ENCODE measurements around the gene CDA.

CDA gene

DNA sequence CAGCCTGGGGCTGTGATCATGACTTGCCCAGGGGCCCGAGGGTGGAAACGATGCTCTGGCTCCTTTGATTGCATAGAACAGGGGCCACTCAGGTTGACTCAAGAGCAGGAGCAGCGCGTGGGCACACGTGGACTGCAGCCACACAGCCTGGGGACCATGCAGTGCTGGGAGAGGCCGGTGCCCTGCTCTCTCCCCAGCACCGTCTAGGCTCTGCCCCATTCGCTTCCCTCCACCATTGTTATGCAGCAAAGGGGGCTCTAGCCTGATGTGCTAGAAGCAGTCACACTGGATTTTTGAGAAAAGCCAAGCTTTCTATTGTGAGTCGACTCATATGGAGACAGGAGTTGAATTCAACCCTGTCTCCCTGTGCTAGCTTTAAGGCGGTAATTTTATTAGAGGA lies 53.1 kb downstream of the CDA start:
- H3K4me3 ChIP-seq (ENCODE audit: low read depth, low read length) = no peak overlapping the region
- TF ChIP-seq CTCF (IDR thresholded peaks at IDR 0.05; ENCODE audit: low read depth, low read length, missing control alignments) = no peak
- no peak for DNase-seq (ENCODE audit: low read depth)
- in situ Hi-C loops (cut with HindIII; ENCODE audit: low sequenced_read_pairs) = loop anchor here (25.0 kb wide), 1 partner anchor 105 kb away; no protein-coding TSS in a partner anchor

- no peak for TF ChIP-seq CTCF (IDR thresholded peaks at IDR 0.05; ENCODE audit: low read depth, low read length, missing control alignments)
- no peak overlapping the region for H3K4me3 ChIP-seq (ENCODE audit: low read depth, low read length)
- in situ Hi-C loops (cut with HindIII; ENCODE audit: low sequenced_read_pairs) = loop anchor here (25.0 kb wide), 1 partner anchor 106 kb away; no protein-coding TSS in a partner anchor
- no peak for DNase-seq (ENCODE audit: low read depth)
Measured at GRCh38 chr1:20643080-20643479, 54.2 kb downstream of the CDA start.

DNA sequence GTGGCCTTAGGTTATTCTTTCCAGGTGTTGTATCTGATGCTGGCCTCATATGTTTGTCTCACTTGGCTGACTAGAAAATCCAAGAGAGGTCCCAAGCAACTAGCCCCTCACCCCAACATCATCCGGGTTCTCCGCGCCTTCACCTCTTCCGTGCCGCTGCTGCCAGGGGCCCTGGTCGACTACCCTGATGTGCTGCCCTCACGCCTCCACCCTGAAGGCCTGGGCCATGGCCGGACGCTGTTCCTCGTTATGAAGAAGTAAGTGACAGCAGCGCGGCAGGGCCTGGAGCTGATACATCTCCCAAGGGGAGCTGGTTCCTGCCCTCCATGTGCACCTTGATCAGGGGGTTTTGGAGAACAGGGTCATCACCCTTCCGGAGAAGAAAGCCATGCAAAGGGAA lies 55.5 kb downstream of the CDA start:
- no peak overlapping the region for H3K4me3 ChIP-seq (ENCODE audit: low read depth, low read length)
- TF ChIP-seq CTCF (IDR thresholded peaks at IDR 0.05; ENCODE audit: low read depth, low read length, missing control alignments) = no peak
- in situ Hi-C loops (cut with HindIII; ENCODE audit: low sequenced_read_pairs) = loop anchor here (25.0 kb wide), 1 partner anchor 107 kb away; no protein-coding TSS in a partner anchor
- DNase-seq (ENCODE audit: low read depth) = no peak

GRCh38 chr1:20645414-20645813 lies 56.5 kb downstream of the CDA start:
- no peak for TF ChIP-seq CTCF (IDR thresholded peaks at IDR 0.05; ENCODE audit: low read depth, low read length, missing control alignments)
- DNase-seq (ENCODE audit: low read depth) = no peak
- H3K4me3 ChIP-seq (ENCODE audit: low read depth, low read length) = no peak overlapping the region
- in situ Hi-C loops (cut with HindIII; ENCODE audit: low sequenced_read_pairs) = loop anchor here (25.0 kb wide), 1 partner anchor 108 kb away; no protein-coding TSS in a partner anchor

- H3K4me3 ChIP-seq (ENCODE audit: low read depth, low read length) = no peak overlapping the region
- in situ Hi-C loops (cut with HindIII; ENCODE audit: low sequenced_read_pairs) = loop anchor here (25.0 kb wide), 1 partner anchor 111 kb away; no protein-coding TSS in a partner anchor
- TF ChIP-seq CTCF (IDR thresholded peaks at IDR 0.05; ENCODE audit: low read depth, low read length, missing control alignments) = no peak
- no peak for DNase-seq (ENCODE audit: low read depth)
Measured at GRCh38 chr1:20648438-20648837, 59.5 kb downstream of the CDA start.

- TF ChIP-seq CTCF (IDR thresholded peaks at IDR 0.05; ENCODE audit: low read depth, low read length, missing control alignments) = no peak
- H3K4me3 ChIP-seq (ENCODE audit: low read depth, low read length) = no peak overlapping the region
- DNase-seq (ENCODE audit: low read depth) = no peak
- in situ Hi-C loops (cut with HindIII; ENCODE audit: low sequenced_read_pairs) = loop anchor here (25.0 kb wide), 1 partner anchor 112 kb away; no protein-coding TSS in a partner anchor
Measured at GRCh38 chr1:20648946-20649345, 60.0 kb downstream of the CDA start.

Measured in astrocyte of the cerebellum (primary cell).